ENCODE measurements around the gene ZNF516.

The ZNF516 gene

DNA sequence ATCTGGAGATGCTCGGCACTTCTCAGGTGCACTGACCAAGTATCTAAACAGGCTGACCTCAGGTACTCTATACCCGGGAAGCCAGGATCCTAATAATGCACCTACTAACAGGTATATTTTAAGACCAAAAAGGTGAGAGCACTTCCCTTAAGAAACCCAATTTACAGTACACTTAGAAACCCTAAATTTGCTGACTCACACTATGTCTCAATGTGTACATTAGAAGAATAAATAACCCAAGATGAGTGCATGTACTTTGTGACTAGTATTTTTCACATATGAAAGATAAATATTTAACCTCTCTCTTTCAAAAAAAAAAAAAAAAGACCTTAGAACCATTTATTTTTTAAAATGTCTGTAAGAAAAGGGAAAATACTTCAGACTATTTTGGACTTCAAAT, 118.8 kb downstream of the ZNF516 start:
- DNase-seq = no peak

DNA sequence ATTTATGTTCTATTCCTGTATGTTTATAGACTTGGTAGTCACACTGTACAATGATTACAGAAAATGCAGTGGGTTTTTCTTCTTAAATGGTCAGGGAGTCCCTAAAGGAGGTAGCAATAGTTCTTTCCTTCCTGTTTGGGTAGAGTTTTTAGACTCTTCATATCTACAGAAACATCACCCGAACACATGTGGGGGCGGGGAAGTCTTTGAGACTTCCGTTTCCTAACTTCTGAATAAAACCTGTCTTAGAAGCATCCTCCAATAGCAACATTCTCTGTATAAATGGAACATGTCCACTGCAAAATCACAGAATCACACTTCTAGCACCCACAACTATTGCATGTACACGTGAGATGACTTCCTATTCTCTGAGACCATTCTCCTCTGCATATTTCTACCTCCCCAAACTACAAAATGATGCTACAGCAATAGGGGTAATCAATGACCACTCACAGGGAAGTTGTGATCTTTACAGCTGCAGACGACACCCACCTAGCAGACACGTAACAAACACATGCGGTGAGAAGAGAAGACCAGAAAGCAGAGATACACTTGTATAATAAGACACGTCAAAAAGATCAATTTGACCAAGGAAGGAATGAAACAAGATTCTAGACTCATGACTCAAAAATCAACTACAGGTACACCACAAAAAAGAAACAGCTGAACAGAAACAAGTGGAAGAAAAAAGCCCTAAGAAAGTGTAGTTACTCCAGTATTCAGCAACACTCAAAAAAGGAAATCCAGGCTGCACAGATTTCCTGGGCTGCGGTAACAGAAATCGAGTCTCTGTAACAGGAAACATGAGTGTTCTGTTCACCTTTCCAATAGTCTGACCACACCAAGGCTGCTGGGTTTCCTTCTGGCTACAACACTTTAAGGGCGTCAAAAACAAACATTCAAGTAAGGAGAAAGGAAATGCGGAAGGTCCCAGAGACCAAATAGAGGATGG, 120.4 kb downstream of the ZNF516 start:
- DNase-seq = peak; percentile 19

DNA sequence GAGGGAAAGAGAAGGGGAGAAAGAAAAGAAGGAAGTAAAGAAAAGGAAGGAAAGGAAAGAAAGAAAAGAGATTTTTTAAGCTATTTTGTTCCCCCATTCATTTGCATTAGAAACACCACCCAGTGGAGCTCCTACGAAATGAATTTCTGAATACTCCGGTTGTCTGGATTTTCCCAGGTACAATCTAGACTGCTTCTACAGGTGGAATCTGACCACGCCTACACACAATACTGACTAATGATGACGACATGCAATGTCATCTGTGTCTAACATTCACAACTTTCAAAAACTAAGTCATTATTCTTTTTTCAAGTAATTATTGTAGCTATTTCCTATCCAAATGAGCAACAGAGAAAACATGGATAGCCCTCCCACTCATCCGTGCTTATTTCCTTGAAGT, 121.7 kb downstream of the ZNF516 start:
- no peak for DNase-seq

DNA sequence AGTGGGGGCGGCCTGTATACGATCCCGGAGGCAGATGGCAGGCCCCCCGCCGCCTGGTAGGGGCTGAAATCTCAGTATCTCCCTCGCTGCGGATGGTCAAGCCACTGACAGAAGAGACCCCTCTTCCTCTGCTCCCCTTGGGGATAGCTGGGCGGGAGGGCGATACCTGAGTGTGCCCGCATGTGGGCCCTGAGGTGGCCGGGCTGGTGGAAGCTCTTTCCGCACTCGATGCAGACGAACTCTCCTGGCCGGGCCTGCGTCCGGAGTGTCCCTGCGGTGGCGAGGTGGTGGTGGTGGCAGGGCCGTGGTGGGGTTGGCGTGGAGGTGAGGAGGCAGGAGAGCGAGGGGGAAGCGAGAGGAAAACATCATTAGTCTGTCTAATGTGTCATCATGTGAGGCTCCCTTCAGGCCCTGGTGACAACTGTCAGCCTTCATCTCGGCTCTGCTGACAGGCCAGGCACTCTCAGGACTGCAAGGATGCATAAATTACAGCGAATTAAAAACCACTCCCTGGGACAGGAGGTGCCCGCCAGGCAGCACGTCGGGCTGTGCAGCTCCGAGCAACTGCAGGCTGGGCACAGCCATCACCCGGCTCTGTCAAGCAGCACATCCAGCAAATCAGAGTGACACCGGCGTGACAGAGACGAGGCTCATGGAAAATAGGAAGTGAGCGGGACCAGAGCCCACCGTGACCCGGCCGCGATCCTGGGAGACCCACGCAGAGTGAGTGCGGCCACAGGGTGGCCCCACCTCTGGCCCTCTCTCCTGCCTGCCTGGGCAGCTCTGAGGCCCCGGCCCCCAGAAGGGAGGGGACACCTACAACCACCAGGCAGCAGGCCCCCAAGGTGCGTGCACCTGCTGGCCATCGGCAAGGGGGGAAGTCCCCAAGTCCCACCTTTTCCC, 123.5 kb downstream of the ZNF516 start:
- DNase-seq = no peak

DNA sequence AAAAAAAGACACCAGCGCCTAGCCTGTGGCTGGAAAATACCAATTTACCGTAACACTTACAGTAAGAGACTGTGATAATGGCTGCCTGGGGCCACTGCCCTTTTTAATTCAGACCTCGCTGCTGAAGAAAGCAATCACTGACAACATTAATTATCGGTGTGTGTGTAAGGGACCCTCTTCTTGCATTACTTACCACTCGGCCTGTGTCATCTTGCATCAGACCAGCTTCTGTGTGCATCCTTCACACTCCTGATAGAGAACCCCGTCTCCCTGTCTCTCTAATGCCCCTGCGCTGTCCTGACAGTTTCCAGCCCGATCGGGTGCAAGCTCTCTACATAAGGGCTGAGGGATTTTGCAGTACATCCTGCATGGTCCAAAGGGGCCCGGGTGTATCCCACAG, 124.4 kb downstream of the ZNF516 start:
- no peak for DNase-seq

DNA sequence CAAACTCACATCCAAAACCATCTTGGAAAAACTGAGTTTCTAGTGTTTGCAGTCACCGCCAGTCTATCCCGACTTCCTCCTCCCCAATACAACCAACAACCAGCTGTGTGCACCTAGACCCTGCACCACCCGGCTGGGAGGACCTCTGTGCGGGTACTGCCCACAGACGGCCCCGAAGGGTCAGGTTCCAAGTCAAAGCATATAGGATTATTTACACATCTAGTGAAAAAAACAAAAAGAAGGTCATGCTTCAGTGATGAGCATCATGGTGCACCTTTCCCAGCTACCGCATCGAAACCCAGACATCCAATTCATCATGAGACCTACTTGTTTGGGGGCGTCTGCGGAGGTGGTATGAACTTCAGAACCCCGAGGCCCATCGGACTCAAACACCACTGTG, 124.8 kb downstream of the ZNF516 start:
- no peak for DNase-seq

DNA sequence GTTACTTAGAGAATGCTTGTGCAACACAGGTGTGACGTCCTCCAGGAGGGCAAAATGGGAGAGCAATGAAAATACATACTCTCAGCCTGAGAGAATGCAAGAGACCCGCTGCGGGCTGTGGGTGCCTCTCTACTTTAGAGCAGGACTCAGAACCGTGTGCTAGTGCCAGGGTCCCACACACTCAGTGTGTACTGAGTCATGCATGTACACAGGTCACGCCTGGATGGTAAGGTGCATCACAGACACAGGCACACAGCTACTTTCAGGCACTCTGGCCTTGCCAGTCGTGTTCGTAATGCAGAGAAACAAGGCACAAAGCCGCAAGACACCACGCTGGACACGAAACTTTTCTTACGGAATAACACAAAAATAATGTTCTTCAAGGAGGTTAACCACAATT, 125.3 kb downstream of the ZNF516 start:
- no peak for DNase-seq

DNA sequence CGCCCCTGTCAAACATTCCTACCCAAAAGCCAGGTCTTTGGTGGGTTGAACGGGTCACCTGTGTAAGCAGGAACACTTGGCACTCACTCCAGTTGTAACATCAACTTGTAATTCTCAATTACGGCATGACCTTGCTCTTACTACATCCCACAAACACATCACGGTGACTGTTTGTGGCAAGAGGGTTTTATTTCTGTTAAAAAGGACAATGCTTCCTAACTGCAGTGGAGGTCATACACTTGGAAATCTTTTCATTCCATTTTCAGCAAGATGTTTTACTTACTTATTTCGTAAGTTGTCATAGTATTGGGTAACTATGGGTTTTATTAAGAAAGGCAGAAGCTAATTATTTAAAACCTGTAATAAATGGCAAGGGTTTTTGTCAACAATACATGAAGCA, 126.1 kb downstream of the ZNF516 start:
- DNase-seq = no peak

DNA sequence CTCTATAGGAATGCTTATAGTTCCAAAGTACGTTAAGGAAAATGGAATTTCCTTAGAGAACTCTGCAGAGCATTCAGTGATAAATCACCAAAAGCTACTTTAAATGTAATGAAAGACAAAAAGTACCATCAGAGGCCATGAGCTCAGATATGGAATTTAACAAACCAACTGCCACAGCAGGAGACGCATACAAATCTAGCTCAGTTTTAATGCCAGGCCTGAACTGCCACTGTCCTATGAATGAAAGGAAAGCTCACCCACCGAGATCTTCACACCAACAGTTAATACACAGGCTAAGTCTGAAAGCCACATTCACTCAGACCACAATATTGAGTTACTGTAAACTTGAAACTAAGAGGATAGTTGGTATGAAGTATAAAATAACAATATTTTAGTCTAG, 126.8 kb downstream of the ZNF516 start:
- DNase-seq = no peak

DNA sequence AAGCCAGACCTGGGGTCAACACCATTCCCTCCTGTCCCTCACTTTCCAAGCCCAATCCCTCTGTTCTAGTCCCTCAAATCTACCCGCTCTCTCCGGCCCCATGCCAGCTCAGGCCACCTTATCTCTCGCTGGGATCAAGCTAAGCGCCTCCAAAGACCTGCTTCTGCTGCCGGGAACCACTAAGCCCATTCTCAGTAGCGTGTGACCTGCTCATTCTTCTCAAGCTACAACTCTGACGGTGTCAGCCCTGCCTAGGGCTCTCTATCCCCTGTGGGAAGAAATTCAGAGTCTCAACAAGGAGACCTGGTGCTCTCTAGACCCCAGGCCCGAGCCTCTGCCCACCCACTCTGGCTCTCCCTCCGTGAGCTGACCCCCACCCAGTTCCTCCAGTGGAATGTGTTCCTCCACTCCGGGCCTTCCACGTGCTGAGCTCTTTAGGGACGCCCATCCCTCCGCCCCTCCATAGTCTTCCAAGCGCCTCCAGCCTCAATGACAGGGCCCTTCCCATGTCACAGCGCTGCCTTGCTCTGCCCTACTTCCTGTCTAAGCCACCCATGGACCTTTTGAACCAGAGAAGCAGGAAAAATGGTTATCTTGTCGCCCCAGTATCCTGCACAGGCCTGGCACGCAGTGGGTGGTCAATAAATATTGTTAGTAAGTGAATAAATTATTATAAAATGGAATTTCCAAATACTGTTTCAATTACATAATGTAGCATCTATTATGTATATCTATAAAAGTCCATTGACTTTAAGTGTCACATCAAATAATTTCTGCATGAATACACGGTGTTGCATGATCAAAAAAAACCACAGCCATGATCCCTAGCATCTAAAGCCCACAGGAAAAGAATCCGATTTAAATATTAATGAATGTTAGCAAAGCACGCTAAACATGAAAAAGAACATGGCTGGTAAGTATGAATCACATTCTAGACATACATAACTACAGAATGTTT, 127.6 kb downstream of the ZNF516 start:
- DNase-seq = no peak

DNA sequence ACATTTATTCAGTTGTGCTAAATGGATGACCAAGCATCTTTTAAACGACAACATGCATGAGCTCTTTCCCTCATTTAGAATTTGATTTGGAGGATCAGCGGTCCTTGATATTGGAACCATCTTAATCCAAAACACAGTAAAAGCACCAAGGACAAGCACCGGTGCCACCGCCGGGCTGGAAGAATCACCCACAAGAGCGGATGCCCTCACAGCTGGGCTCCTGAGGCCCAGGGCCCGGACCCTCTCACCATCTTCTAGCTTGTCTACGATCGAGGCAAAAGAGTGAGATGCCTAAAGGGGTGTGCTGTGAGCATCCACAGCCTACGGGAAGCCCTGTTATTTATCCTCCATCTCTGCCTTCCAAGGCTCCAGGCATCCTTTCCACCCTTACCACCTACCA, 129.5 kb downstream of the ZNF516 start:
- no peak for DNase-seq

DNA sequence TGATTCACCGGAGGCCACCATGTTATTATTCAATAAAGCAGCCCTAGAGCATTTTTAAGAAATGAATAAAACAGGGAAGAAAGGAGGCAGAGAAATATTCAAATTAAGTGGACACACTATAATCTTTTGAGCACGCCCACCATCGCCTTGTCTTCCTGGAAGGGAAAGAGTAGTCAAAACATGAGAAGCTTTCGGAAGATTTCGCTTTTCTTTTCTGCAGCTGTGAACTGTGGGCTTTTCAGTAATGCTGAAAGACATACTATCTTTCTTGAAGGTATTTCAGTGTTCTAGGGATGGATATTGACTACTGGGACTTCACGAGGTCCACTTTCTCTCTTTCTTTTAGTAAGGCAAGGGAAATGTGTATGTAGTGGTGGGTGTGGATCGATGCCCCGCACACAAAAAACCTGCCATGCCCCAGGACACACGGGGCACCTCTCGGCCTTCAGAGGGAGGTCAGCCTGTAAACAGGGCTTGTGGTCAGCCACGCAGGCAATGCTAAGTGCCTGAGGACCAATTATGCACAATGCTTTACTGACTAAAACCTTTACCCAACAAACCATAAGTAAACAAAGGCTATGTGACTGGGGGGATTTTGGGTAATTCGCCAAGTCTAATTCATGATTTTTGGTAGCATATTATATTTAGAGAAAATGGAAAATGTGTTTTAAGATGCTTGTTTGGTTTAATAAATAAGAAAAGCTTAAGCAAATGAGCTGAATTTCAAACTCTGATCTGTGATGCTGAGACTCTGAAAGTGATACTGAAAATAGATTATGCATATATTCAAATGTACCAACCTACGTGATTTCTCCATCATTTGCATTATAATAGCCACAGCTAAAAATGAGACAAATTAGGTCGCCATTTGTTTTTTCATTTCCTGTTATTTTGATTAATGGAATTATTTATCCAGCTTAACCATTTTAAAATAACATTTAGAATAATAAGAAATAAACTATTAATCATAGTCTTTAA, 130.5 kb downstream of the ZNF516 start:
- DNase-seq = no peak

DNA sequence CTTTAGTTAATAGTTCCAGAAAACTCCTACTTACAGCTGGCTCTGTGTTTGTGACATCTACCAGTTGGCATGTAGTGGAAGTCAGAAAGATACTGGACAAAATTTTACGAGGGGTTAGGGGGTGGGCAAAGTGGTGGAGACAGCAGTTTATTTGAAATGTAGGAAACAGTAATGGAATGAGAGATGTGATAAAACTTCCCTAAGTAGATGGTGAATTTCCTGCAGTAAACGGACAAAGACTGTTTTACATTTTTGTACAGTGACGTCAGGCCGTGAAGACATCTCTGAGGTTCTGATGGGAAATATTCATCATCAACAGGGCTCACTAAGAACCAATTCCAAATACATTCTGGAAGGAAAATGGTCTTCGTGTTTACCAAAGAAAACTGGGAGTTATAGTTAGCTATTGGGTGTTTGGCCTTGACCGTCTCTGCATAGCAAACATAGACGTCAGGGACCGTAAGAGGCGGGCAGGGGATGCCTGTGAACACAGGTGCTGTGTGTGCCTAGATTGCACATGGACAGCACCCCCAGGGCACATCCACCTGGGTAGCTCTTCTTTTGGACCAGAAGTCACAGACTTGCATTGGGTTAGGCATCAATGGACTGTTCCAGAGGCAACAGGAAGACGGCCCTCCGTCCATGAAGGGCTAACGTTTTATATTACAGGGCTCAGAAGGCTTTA, 131.5 kb downstream of the ZNF516 start:
- no peak for DNase-seq

DNA sequence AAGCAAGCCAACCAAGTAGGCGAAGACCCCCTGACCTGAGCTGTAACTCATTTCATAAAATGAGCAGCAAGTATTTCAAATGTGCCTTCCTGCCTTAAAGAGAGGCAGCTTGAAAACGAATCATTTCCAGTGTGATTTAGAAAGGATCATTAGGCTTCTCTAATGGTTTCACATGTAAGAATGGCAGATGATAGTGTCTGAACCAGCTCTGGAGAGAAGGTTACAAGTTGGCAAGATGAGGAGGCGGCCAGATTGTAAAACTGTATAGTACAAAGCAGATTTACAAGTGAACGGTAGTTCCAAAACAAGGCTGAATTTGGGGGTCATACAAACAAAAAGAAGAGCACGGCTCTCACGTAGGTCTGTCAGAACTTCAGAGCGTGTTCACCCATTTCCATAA, 132.4 kb downstream of the ZNF516 start:
- no peak for DNase-seq

DNA sequence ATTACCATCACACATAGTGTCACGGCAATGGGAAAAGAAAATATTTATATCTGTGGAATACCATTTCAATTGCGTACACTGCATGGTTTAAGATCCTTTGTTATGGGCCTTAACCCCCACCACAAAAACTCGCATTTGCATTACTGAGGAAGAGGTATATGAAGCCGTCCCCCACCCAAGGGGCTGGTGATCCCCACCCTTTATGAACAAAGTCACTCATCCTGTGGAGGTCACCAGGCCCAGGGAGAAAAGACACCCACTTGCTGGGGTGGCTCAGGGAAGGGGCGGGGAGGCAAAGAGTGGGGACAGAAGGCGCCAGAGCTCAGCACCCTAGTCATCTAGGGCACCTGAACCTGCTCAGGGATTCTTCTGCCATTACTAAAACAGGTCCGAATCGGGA, 133.8 kb downstream of the ZNF516 start:
- DNase-seq = no peak

DNA sequence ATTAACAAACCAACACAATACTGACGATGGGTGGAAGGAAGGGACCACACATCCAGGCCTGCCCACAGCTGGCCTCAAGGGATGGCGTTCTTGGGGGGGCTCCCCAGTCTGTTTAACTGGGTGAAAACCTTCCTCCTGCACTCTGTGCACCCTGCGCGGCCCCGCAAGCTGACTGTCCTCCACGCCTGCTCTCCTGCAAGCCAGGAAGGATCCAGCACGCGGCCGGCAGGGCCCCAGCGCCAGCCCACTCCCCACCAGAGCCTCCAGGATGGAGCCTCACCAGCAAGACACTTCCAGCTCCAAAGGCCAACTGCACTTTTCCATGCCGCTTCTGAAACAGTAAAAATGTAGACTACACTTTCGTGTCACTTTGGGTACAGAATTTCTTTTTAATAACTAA, 135.1 kb downstream of the ZNF516 start:
- no peak for DNase-seq

DNA sequence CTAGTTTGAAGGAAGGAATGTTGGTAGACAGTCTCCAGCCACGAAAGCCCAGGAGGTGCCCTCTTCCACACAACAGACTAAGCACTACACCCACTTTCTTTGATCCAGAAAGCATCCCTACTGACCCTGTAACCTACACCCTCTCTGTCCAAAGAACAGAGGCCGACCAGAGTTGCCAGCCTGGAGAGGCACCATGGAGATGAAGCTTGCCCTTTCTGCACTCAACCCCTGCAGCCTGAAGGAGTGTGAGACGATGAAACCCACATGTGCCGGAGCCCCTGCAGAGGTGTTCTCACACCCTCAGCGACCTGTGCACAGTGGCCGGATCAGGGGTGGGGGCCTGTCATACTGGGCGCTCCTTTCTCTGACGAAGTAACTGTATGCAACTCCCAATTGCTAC, 136.3 kb downstream of the ZNF516 start:
- no peak for DNase-seq

DNA sequence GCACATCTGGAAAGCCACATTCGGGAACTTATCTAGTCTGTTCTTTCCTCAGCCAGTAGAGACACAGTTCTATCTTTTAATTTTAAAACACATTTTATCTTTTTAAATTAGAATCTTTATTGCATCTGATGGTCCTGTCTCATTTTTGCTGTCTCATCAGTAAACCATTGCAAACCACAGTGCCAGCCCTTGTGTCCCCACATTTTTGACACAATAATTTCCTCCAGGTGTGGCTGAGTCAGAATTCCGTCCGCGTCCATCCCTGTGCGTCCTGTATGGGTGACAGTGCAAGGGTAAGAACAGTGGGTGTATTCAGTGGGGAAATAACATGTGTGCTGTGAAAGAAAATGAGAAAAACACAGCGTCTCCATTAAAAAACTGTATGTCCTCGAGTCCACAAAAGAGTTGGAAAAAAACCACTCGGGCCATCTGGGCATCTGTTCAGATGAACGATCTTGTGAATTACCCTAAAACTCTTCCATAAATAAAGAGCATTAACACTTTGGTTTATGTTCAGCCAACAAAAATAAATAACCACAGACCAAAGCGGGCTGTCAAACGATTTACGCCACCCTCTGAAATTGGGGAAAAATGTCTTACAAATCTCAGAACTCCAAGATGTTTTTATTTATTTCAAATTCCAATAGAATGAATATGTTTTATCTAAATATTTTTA, 137.3 kb downstream of the ZNF516 start:
- DNase-seq = no peak

DNA sequence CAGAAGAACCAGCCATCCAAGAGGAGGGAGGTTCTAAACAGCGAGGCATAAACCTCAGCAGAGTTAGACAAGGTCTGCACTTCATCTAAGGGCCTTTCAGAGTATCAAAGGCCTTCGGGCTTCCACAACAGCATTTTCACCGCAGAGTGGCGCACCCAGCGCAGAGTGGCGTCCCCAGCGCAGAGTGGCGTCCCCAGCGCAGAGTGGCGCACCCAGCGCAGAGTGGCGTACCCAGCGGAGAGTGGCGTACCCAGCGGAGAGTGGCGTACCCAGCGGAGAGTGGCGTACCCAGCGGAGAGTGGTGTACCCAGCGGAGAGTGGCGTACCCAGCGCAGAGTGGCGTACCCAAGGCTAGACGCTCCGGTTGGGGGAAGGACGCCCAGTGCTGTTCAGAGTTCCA, 137.9 kb downstream of the ZNF516 start:
- no peak for DNase-seq

DNA sequence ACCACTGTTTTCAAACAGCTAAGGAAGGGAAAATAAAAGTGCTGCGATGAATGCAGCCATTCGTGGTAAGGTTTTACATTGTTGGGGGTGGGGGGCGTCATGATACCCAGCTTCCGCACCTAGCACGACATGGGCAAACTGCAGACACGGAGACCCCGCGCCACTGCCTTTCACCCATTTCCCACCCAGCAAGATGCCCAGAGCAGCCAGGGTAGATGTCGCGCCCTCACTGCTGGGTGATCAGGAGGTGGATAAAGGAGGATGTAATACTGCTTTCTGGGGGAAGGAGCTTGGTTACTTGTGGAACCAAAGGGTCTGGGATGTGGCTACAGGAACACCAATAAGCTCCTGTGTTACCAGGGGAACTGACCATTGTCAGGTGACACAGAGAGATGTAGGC, 138.4 kb downstream of the ZNF516 start:
- DNase-seq = no peak

Data from CD4-positive, alpha-beta T cell treated with Interleukin-10 for 1 hour (primary cell).